AG04449 (cell line): ENCODE measurements around the gene GALNT2.

Experiments used
- CTCF ChIA-PET: fragments of 350-600 bp; formaldehyde crosslinking; extraction: SDS; loops from one replicate; lab custom pipeline; 2021; ENCODE audit warnings: antibody characterized with exemption; lab: Yijun Ruan, JAX
- POLR2A ChIA-PET: fragments of 400-600, 350-600 bp; formaldehyde crosslinking; extraction: SDS; loops from one replicate; lab custom pipeline; 2020; ENCODE audit warnings: antibody characterized with exemption, inconsistent platforms; lab: Yijun Ruan, JAX
- DNase-seq: peaks from one replicate; pipeline ENCODE4 v3.0.0-alpha.2; 2010; ENCODE audit warnings: low read depth, low spot score
- H3K4me3 ChIP-seq: 2 replicates; pipeline ENCODE4 v1.5.1; 2011; ENCODE audit warnings: low read depth, mild to moderate bottlenecking, control low read depth, low read length
- TF ChIP-seq, protein P1 (sequence below): IDR thresholded peaks from one replicate; pipeline ENCODE4 v1.5.1; 2011; ENCODE audit warnings: mild to moderate bottlenecking, moderate library complexity, low read length, control low read depth, inconsistent platforms; ENCODE audit not compliant: insufficient read depth; ENCODE audit errors: missing control alignments

The GALNT2 gene

DNA sequence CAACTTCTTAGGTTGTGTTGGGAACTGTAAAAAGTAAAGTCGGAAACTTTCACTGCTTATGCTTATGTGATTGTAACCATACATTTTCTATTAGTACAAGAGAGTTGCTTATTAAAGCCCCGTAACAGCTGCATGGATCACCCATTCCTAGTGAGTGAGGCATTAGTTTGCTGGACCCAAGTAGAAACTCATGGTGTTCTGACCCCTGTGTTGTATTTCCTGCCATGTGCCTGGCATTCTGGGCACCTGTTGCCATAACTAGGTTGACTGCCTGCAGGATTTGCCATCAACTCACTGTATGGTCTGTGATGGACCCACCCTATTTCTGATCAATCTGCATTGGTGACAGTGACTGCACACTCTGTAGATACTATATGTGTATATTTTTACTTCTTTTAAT, 186.1 kb downstream of the GALNT2 start:
- DNase-seq: no peak
- CTCF ChIA-PET: no interaction called here
- TF ChIP-seq, protein P1, sequence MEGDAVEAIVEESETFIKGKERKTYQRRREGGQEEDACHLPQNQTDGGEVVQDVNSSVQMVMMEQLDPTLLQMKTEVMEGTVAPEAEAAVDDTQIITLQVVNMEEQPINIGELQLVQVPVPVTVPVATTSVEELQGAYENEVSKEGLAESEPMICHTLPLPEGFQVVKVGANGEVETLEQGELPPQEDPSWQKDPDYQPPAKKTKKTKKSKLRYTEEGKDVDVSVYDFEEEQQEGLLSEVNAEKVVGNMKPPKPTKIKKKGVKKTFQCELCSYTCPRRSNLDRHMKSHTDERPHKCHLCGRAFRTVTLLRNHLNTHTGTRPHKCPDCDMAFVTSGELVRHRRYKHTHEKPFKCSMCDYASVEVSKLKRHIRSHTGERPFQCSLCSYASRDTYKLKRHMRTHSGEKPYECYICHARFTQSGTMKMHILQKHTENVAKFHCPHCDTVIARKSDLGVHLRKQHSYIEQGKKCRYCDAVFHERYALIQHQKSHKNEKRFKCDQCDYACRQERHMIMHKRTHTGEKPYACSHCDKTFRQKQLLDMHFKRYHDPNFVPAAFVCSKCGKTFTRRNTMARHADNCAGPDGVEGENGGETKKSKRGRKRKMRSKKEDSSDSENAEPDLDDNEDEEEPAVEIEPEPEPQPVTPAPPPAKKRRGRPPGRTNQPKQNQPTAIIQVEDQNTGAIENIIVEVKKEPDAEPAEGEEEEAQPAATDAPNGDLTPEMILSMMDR: no peak
- POLR2A ChIA-PET: no interaction called here
- H3K4me3 ChIP-seq: no peak overlapping the region

DNA sequence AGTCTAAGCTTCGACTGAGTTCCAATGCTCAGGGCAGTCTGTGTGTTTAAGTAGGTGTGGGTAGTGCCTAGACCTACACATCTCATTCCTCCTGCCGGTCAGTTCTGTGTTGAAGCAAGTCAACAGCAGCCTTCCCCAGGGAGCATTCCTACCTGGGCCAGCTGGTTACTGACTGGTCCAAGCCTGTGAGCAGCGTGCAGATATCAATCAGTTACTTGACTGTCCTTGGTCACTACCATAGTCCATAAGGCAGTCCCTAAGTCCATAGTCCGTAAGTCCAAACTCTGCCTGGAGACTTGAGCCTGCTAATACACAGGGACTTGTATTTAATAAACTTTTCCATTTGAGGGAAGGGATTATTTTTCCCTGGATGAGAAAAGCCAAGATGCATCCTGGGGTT, 187.2 kb downstream of the GALNT2 start:
- no peak overlapping the region for H3K4me3 ChIP-seq
- no peak for DNase-seq
- ChIA-PET POLR2A (no interaction called here), CTCF (interaction anchor here (1.0 to 2.2 kb wide), 2 partner anchors 15 to 593 kb away, joined by 3 to 5 read pairs; no protein-coding TSS in a partner anchor)
- TF ChIP-seq, protein P1: no peak

DNA sequence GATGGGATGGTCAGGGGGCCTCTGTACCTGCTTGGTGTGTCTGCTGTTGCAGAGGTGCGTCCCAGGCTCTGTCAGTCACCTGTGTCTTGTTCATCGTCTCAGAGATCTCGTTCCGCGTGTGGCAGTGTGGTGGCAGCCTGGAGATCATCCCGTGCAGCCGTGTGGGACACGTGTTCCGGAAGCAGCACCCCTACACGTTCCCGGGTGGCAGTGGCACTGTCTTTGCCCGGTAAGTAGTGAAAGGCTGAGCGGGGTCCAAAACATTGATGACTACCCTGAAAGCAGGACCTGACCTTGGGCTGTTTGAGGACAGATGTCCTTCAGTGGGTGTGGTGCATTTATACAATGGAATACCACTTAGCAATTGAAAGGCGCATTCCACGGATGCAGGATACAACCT, 188.1 kb downstream of the GALNT2 start:
- POLR2A ChIA-PET: no interaction called here
- CTCF ChIA-PET: interaction anchor here (1.0 to 2.2 kb wide), 2 partner anchors 14 to 594 kb away, joined by 3 to 5 read pairs; no protein-coding TSS in a partner anchor
- H3K4me3 ChIP-seq: no peak overlapping the region
- TF ChIP-seq, protein P1: no peak
- no peak for DNase-seq

DNA sequence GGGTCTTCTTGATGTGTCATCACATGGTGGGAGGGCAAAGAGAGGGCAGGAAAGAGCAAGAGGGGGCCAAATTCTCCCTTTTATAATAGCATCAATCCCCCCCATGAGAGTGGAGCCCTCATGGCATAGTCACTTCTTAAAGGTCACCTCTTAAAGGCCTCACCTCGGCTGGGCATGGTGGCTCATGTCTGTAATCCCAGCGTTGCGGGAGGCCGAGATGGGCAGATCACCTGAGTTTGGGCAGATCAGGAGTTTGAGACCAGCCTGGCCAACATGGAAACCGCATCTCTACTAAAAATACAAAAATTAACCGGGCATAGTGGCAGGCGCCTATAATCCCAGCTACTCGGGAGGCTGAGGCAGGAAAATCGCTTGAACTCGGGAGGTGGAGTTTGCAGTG, 189.0 kb downstream of the GALNT2 start:
- no peak overlapping the region for H3K4me3 ChIP-seq
- DNase-seq: no peak
- CTCF ChIA-PET: interaction anchor here (2.2 kb wide), 1 partner anchor 595 kb away, joined by 5 read pairs; no protein-coding TSS in a partner anchor
- POLR2A ChIA-PET: no interaction called here
- TF ChIP-seq, protein P1: no peak

DNA sequence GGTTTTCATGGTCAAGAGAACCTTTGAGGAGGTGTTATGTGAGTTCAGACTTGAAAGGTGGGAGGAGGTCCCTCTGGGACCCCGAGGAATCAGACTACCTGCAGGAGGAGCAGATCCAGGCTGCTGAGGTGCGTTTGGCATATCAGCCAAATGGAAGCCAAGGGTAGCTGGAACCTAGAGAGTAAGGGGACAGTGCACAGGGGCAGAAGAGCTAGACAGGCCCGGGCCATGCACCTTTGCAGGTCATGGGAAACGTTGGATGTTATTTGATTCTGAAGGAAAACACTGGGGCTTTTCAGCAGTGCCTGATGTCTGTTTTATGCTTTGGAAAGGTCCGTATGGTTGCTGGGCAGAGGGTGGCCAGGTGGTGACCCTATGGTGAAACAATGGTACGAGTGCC, 189.9 kb downstream of the GALNT2 start:
- no peak overlapping the region for H3K4me3 ChIP-seq
- CTCF ChIA-PET: no interaction called here
- POLR2A ChIA-PET: no interaction called here
- TF ChIP-seq, protein P1: no peak
- no peak for DNase-seq

DNA sequence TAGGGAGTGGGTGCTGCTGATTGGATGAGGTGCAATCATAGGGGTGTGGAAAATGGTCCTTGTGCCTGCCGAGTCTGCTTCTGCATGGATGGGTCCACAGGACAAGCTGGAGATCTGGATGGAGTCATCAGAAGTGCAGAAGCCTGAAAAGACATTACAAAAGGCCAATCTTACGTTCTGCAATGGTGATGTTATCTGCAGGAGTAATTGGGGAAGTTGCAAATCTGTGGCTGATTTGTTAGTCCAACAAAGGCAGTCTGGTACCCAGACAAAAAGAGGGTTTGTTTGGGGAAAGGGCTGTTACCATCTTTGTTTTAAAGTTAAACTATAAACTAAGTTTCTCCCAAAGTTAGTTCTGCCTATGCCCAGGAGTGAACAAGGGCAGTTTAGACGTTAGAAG, 192.6 kb downstream of the GALNT2 start:
- ChIA-PET POLR2A (no interaction called here), CTCF (interaction anchor here (1.4 kb wide), 1 partner anchor 11 kb away, joined by 5 read pairs; no protein-coding TSS in a partner anchor)
- TF ChIP-seq, protein P1: no peak
- DNase-seq: no peak
- H3K4me3 ChIP-seq: no peak overlapping the region
